Tibial nerve (tissue), 4 donors: ENCODE measurements around the gene EYS. TPM values are rescaled to one million over a fixed set of nuclear protein-coding genes. Genes with fewer than 3 reads are reported as not detected.
"Not testable (repeated sequence)": the region's sequence is repeated elsewhere in the genome, so short reads cannot be mapped to it uniquely, and the experiment has no call there.

ENCODE experiments used
- DNase-seq, 2 donors: peaks; one replicate each; pipeline ENCODE4 v3.0.0-alpha.2; 2019; ENCODE audit warnings: low spot score in 2 of 2
- H3K27ac ChIP-seq, 4 donors: fragments of 200-600 bp; sonication (generic) in 3 of 4; one replicate each; pipeline ENCODE4 v1.5.1; 2017 to 2019; ENCODE audit warnings: mild to moderate bottlenecking in 1 of 4
- H3K27me3 ChIP-seq, 2 donors: fragments of 200-600 bp; sonication (generic) in 1 of 2; one replicate each; pipeline versions ENCODE4 v1.5.1 to v1.6.0; 2017 to 2019
- H3K36me3 ChIP-seq, 3 donors: fragments of 200-600 bp; sonication (generic); one replicate each; pipeline ENCODE4 v1.5.1; 2018 to 2019
- H3K4me1 ChIP-seq, 4 donors: fragments of 200-600 bp; sonication (generic) in 3 of 4; one replicate each; pipeline ENCODE4 v1.5.1; 2017 to 2019
- H3K4me3 ChIP-seq, 4 donors: fragments of 200-600 bp; sonication (generic) in 3 of 4; one replicate each; pipeline ENCODE4 v1.5.1; 2017 to 2019; ENCODE audit warnings: mild to moderate bottlenecking in 1 of 4, moderate library complexity in 1 of 4
- H3K9me3 ChIP-seq, 4 donors: fragments of 200-600 bp; sonication (generic) in 3 of 4; one replicate each; pipeline ENCODE4 v1.5.1; 2017 to 2019
- EP300 ChIP-seq, 2 donors: sonication (generic); formaldehyde crosslinking; IDR thresholded peaks; one replicate each; pipeline ENCODE4 v1.6.1; 2017; ENCODE audit warnings: antibody characterized with exemption in 2 of 2, mild to moderate bottlenecking in 1 of 2
- POLR2A ChIP-seq, 2 donors: fragments of 450-650 bp; IDR thresholded peaks; one replicate each; pipeline ENCODE4 v1.6.1; 2017; ENCODE audit warnings: antibody characterized with exemption in 2 of 2, mild to moderate bottlenecking in 2 of 2, moderate library complexity in 2 of 2
- WGBS, 2 donors: methylation state at CpG; one replicate each; pipeline ENCODE4 v1.1.5; 2018; 5-methylcytosine and 5-hydroxymethylcytosine counted together
- total RNA-seq, 4 donors: library from RNA; depleted of rRNA; stranded (reverse); fragments of >200 nt; gene quantifications; one replicate each; pipeline ENCODE4 v1.1.0, GENCODE V29; 2016
- TF ChIP-seq, protein P1 (sequence below), 5 experiments: fragments of 200-600 bp in 3 of 5; fragments of 450-650 bp in 2 of 5; sonication (generic) in 3 of 5; IDR thresholded peaks; one replicate each; pipeline ENCODE4 v1.5.1; 2016 to 2019; ENCODE audit warnings: antibody characterized with exemption in 5 of 5, mild to moderate bottlenecking in 3 of 5, moderate library complexity in 2 of 5

Gene EYS
- total RNA-seq, 4 donors from 2014 or later: under 0.01 to 4.5 (median 0.39) TPM; not detected in 1

GRCh38 chr6:65537600-65537999 is 169.4 kb downstream of the EYS start:
- TF ChIP-seq, protein P1, sequence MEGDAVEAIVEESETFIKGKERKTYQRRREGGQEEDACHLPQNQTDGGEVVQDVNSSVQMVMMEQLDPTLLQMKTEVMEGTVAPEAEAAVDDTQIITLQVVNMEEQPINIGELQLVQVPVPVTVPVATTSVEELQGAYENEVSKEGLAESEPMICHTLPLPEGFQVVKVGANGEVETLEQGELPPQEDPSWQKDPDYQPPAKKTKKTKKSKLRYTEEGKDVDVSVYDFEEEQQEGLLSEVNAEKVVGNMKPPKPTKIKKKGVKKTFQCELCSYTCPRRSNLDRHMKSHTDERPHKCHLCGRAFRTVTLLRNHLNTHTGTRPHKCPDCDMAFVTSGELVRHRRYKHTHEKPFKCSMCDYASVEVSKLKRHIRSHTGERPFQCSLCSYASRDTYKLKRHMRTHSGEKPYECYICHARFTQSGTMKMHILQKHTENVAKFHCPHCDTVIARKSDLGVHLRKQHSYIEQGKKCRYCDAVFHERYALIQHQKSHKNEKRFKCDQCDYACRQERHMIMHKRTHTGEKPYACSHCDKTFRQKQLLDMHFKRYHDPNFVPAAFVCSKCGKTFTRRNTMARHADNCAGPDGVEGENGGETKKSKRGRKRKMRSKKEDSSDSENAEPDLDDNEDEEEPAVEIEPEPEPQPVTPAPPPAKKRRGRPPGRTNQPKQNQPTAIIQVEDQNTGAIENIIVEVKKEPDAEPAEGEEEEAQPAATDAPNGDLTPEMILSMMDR (IDR thresholded peaks at IDR 0.05): no peak
- no peak for TF ChIP-seq POLR2A (IDR thresholded peaks at IDR 0.05)
- TF ChIP-seq EP300 (IDR thresholded peaks at IDR 0.05): no peak
- Histone ChIP-seq H3K4me1 (no peaks in the 10 kb centered on the region), H3K27me3 (no peaks in the 10 kb centered on the region), H3K27ac (no peak overlapping the region), H3K36me3 (no peaks in the 10 kb centered on the region), H3K4me3 (no peak overlapping the region), H3K9me3 (no peaks in the 10 kb centered on the region)
- no peak for DNase-seq
- WGBS, 2 donors: 94 to 97% methylated on average over 2 of the region's 2 CpGs

- no peak overlapping the region for H3K27ac ChIP-seq
- no peaks in the 10 kb centered on the region for H3K36me3 ChIP-seq
- no peaks in the 10 kb centered on the region for H3K27me3 ChIP-seq
- no peaks in the 10 kb centered on the region for H3K4me1 ChIP-seq
- WGBS, 2 donors: 58 to 71% methylated on average over 3 of the region's 3 CpGs
- H3K4me3 ChIP-seq: no peak overlapping the region
- no peak for DNase-seq
- no peaks in the 10 kb centered on the region for H3K9me3 ChIP-seq
- no peak for TF ChIP-seq EP300 (IDR thresholded peaks at IDR 0.05)
- no peak for TF ChIP-seq POLR2A (IDR thresholded peaks at IDR 0.05)
- TF ChIP-seq, protein P1 (IDR thresholded peaks at IDR 0.05): no peak
These were observed 175.5 kb downstream of the EYS start for GRCh38 chr6:65531533-65531932.

DNA sequence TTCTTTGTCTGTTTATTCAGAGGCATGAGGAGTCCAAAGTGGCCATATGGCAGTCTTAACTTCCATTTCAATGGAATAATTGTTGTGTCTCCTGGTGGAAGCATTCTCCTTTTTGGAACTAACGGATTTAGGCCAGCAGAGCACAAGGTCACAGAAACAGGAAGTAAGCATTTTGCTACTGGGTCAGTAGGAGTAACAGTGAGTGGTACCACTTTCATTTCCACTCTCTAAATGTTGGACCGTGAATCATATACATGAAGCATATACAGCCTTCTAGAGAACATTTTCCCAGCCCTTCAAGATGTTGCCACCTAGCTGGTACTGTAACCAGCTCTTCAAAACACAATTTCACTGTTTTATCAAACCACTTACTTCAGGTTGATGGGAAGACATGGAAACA is 182.8 kb downstream of the EYS start:
- H3K4me1 ChIP-seq: no peaks in the 10 kb centered on the region
- H3K27ac ChIP-seq: no peak overlapping the region
- no peaks in the 10 kb centered on the region for H3K27me3 ChIP-seq
- H3K4me3 ChIP-seq: no peak overlapping the region
- H3K9me3 ChIP-seq: no peaks in the 10 kb centered on the region
- no peak for DNase-seq
- H3K36me3 ChIP-seq: no peaks in the 10 kb centered on the region
- TF ChIP-seq, protein P1 (IDR thresholded peaks at IDR 0.05): no peak
- no peak for TF ChIP-seq EP300 (IDR thresholded peaks at IDR 0.05)
- no peak for TF ChIP-seq POLR2A (IDR thresholded peaks at IDR 0.05)
- 64 to 73% methylated on average over 2 of the region's 2 CpGs for WGBS, 2 donors

- Histone ChIP-seq H3K4me3 (no peak overlapping the region), H3K4me1 (no peaks in the 10 kb centered on the region), H3K9me3 (no peaks in the 10 kb centered on the region), H3K36me3 (no peaks in the 10 kb centered on the region), H3K27ac (no peak overlapping the region), H3K27me3 (no peaks in the 10 kb centered on the region)
- whole genome bisulfite sequencing, 2 donors: 65 to 80% methylated on average over 4 of the region's 4 CpGs
- DNase-seq: no peak
- TF ChIP-seq POLR2A (IDR thresholded peaks at IDR 0.05): no peak
- TF ChIP-seq, protein P1 (IDR thresholded peaks at IDR 0.05): no peak
- TF ChIP-seq EP300 (IDR thresholded peaks at IDR 0.05): no peak
These were observed 201.3 kb downstream of the EYS start for GRCh38 chr6:65505736-65506135.

DNA sequence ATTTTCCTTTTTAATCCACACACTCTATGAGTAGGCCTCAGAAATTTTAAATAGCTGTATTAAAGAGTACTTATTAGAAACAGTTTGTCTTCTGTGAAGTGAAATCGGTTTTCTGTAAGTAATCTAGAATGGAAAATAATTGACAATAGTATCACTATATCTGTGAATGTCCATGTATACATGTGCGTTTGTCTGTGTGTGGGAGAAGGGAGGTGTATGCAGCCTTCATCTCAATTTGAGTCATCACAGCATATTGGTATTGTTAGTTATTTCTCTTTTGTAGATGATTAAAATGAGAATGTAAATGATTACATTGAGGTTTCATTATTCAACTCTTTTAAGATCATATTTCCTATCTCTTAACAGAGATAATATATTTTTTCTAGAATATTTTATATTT is 206.0 kb downstream of the EYS start:
- Histone ChIP-seq H3K27me3 (no peaks in the 10 kb centered on the region), H3K4me3 (no peak overlapping the region), H3K27ac (no peak overlapping the region), H3K9me3 (no peaks in the 10 kb centered on the region), H3K36me3 (no peaks in the 10 kb centered on the region), H3K4me1 (no peaks in the 10 kb centered on the region)
- no peak for TF ChIP-seq POLR2A (IDR thresholded peaks at IDR 0.05)
- no peak for TF ChIP-seq EP300 (IDR thresholded peaks at IDR 0.05)
- TF ChIP-seq, protein P1 (IDR thresholded peaks at IDR 0.05): no peak
- DNase-seq: no peak
- 46 to 58% methylated on average over 2 of the region's 2 CpGs for WGBS, 2 donors

GRCh38 chr6:65483652-65484051 is 223.4 kb downstream of the EYS start:
- WGBS, 2 donors: 91 to 93% methylated on average over 7 of the region's 7 CpGs
- not testable (repeated sequence) for H3K9me3 ChIP-seq, DNase-seq, H3K36me3 ChIP-seq, H3K27me3 ChIP-seq, H3K4me1 ChIP-seq, H3K4me3 ChIP-seq, H3K27ac ChIP-seq
